Right atrium auricular region (tissue), 2 donors: ENCODE data around the gene STARD7. TPM values are rescaled to one million over a fixed set of nuclear protein-coding genes. Genes with fewer than 3 reads are reported as not detected.

ENCODE experiments used
- DNase-seq: peaks from one replicate; pipeline ENCODE4 v3.0.0-alpha.2; 2019; ENCODE audit warnings: low spot score
- H3K27ac ChIP-seq, 2 donors: fragments of 200-600 bp; sonication (generic); 1 replicate in 1 of 2; 2 replicates in 1 of 2; pipeline ENCODE4 v1.5.1; 2016 to 2019
- H3K27me3 ChIP-seq, 2 donors: fragments of 200-600 bp; sonication (generic); one replicate each; pipeline versions ENCODE4 v1.5.1 to v1.6.0; 2017 to 2019
- H3K36me3 ChIP-seq: fragments of 200-600 bp; sonication (generic); one replicate; pipeline ENCODE4 v1.5.1; 2016
- H3K4me1 ChIP-seq, 2 donors: fragments of 200-600 bp; sonication (generic); one replicate each; pipeline versions ENCODE4 v1.5.1 to v1.6.0; 2017 to 2019
- H3K4me3 ChIP-seq, 2 donors: fragments of 200-600 bp; sonication (generic); 1 replicate in 1 of 2; 2 replicates in 1 of 2; pipeline ENCODE4 v1.5.1; 2017 to 2019; ENCODE audit warnings: mild to moderate bottlenecking in 1 of 2, moderate library complexity in 1 of 2
- H3K9me3 ChIP-seq, 2 donors: fragments of 200-600 bp; sonication (generic); one replicate each; pipeline ENCODE4 v1.5.1; 2019
- total RNA-seq, 2 donors: library from RNA; depleted of rRNA; stranded (reverse); fragments of >200 nt; gene quantifications; one replicate each; pipeline ENCODE4 v1.1.0, GENCODE V29; 2016
- TF ChIP-seq, protein P1 (sequence below), 2 donors: fragments of 200-600 bp; sonication (generic); IDR thresholded peaks; one replicate each; pipeline ENCODE4 v1.5.1; 2019; ENCODE audit warnings: antibody characterized with exemption in 2 of 2

STARD7 gene
- total RNA-seq, 2 donors from 2014 or later, result 128 to 163 TPM

DNA sequence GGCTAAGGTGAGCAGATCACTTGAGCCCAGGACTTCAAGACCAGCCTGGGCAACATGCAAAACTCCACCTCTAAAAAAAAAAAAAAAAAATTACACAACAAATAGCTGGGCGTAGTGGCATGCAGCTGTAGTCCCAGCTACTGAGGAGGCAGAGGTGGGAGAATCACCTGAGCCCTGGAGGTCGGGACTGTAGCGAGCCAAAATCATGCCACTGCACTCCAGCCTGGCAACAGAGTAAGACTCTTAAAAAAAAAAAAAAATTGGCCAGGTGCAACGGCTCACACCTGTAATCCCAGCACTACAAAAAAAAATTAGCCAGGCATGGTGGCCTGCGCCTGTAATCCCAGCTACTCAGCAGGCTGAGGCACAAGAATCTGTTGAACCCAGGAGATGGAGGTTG lies 7.3 kb downstream of the STARD7 start:
- DNase-seq, result no peak
- no peaks in the 10 kb centered on the region for H3K36me3 ChIP-seq
- H3K27ac ChIP-seq, result no peak overlapping the region
- TF ChIP-seq, protein P1, sequence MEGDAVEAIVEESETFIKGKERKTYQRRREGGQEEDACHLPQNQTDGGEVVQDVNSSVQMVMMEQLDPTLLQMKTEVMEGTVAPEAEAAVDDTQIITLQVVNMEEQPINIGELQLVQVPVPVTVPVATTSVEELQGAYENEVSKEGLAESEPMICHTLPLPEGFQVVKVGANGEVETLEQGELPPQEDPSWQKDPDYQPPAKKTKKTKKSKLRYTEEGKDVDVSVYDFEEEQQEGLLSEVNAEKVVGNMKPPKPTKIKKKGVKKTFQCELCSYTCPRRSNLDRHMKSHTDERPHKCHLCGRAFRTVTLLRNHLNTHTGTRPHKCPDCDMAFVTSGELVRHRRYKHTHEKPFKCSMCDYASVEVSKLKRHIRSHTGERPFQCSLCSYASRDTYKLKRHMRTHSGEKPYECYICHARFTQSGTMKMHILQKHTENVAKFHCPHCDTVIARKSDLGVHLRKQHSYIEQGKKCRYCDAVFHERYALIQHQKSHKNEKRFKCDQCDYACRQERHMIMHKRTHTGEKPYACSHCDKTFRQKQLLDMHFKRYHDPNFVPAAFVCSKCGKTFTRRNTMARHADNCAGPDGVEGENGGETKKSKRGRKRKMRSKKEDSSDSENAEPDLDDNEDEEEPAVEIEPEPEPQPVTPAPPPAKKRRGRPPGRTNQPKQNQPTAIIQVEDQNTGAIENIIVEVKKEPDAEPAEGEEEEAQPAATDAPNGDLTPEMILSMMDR (IDR thresholded peaks at IDR 0.05), result no peak
- peaks cover 0 to 78% of the 10 kb centered on the region in 2 donors for H3K4me1 ChIP-seq
- no peak overlapping the region for H3K4me3 ChIP-seq
- H3K27me3 ChIP-seq, result no peaks in the 10 kb centered on the region
- H3K9me3 ChIP-seq, result no peaks in the 10 kb centered on the region

DNA sequence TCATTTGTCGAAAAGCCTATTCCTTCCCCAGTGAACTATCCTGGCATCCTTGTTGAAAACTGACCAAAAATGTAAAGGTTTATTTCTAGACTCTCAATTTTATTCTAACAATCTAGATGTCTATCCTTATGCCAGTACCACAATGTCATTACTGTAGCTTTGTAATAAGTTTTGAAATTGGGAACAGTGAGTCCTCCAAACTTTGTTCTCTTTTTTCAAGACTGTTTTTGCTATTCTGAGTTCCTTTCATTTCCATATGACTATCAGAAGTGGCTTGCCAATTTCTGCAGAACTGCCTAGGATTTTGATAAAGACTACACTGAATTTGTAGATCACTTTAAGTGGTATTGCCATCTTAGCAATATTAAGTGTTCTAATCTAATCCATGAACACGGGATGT lies 9.7 kb downstream of the STARD7 start:
- no peaks in the 10 kb centered on the region for H3K27me3 ChIP-seq
- peaks cover 16% of the 10 kb centered on the region for H3K36me3 ChIP-seq
- no peak for DNase-seq
- H3K4me3 ChIP-seq, result no peak overlapping the region
- H3K27ac ChIP-seq, result no peak overlapping the region
- TF ChIP-seq, protein P1 (IDR thresholded peaks at IDR 0.05), result no peak
- peaks cover 0 to 53% of the 10 kb centered on the region in 2 donors for H3K4me1 ChIP-seq
- H3K9me3 ChIP-seq, result no peaks in the 10 kb centered on the region

DNA sequence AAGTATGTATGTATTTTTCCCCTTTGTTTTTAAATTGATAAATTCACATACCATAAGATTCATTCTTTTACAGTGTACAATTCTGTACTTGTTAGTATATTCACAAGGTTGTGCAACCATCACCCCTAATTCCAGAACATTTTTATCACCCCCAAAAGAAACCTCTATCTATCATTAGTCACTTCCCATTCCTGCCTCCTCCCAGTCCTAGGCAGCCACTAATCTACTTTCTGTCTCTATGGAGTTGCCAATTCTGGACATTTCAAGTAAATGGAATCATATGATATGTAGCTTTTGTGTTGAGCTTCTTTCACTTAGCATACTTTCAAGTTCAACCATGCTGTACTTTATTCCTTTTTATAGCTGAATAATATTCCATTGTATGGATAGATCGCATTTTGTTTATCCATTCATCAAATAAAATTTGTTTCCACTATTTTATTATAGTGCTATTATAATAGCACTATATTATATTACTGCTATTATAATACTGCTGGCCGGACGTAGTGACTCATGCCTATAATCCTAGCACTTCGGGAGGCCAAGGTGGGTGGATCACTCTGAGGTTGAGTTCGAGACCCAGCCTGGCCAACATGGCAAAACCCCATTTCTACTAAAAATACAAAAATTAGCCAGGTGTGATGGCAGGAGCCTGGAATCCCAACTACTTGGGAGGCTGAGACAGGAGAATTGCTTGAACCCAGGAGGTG lies 10.9 kb downstream of the STARD7 start:
- Histone ChIP-seq H3K9me3 (no peaks in the 10 kb centered on the region), H3K27ac (no peak overlapping the region), H3K4me3 (no peak overlapping the region), H3K36me3 (peaks cover 28% of the 10 kb centered on the region), H3K4me1 (peaks cover 0 to 41% of the 10 kb centered on the region in 2 donors), H3K27me3 (no peaks in the 10 kb centered on the region)
- DNase-seq, result no peak
- TF ChIP-seq, protein P1 (IDR thresholded peaks at IDR 0.05), result no peak

DNA sequence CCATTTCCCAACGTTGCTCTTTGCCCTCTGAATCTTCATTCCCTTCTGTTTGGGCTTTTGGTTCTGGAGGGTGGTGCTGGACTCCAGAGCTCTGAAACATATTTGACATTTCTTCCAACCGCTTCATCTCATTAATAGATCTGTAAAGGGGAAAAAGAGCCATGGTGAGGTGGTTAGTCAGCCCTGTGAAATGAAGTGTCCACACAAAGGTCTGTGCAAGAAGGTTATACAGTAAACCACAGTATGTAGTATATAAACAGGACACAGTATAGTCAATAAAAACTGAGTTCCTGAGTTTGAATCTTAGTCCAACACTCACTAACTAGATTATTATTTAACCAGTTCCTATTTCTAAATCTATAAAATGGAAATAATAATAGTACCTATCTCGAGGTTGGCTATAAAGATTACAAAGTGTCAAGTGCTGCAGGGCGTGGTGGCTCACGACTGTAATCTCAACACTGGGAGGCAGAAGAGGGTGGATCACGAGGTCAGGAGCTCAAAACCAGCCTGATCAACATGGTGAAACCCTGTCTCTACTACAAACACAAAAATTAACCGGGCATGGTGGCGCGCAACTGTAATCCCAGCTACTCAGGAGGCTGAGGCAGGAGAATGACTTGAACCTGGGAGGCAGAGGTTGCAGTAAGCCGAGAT lies 13.1 kb downstream of the STARD7 start:
- TF ChIP-seq, protein P1 (IDR thresholded peaks at IDR 0.05), result no peak
- no peak overlapping the region for H3K4me3 ChIP-seq
- H3K4me1 ChIP-seq, result peaks cover 0 to 26% of the 10 kb centered on the region in 2 donors
- no peaks in the 10 kb centered on the region for H3K27me3 ChIP-seq
- no peaks in the 10 kb centered on the region for H3K9me3 ChIP-seq
- H3K27ac ChIP-seq, result no peak overlapping the region
- no peak for DNase-seq
- H3K36me3 ChIP-seq, result peaks cover 50% of the 10 kb centered on the region

DNA sequence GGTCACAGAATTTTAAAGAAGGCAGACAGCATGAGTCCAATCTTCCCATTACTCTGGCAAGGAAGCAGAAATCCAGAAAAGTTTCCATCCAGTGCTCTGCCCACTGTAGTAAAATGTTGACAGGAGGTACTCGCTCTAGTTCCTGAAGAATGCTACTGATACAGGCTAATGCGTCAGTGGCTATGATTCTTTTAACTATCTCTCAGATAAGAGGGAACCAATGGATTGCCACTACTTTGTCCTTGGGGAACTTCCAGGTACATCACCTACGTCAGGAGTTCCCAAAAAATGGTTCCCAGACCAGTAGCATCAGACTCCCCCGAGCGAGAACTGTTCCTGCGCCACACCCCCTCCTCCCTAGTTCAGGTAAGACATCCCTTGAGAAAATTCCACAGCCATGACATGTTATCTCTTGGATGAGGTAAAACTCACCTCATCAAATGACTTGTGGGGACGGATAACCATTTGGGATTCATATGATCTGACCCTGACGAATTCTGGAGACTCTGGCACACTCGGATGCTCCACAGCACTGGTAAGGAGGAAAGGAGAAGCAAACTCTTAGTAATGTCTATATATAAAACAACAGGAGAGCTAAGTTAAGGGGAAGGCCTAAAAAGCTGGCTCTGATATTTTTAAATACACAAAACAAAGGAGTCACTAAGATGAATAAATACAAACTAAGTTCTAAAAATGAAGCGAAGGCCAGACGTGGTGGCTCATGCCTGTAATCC lies 16.5 kb downstream of the STARD7 start:
- no peaks in the 10 kb centered on the region for H3K9me3 ChIP-seq
- H3K36me3 ChIP-seq, result peaks cover 83% of the 10 kb centered on the region
- TF ChIP-seq, protein P1 (IDR thresholded peaks at IDR 0.05), result no peak
- DNase-seq, result no peak
- peaks cover 0 to 14% of the 10 kb centered on the region in 2 donors for H3K4me1 ChIP-seq
- no peak overlapping the region for H3K4me3 ChIP-seq
- H3K27ac ChIP-seq, result peak overlapping the region in 1 of 2 donors; percentile 38
- no peaks in the 10 kb centered on the region for H3K27me3 ChIP-seq
